ENCODE results near the gene IPMK. TPM values are rescaled to one million over a fixed set of nuclear protein-coding genes. Genes with fewer than 3 reads are reported as not detected.

Gene IPMK
- total and polyA plus RNA-seq, 9 of the 15 experiments (the other 6 are each of a cell fraction or from before 2014, with no cell fraction given), result 0.98 to 4.4 (median 2.7) TPM

- in situ Hi-C loops (cut with MboI) (no loop called here), intact Hi-C loops (cut with micrococcal nuclease) (no loop called here)
- DNase-seq (ENCODE audit: extremely low read depth in 1 of 4, low spot score in 3 of 4) (no peak), FAIRE-seq (no peak), ATAC-seq (no peak; the same call in 2 of the 3 replicates)
- no peak overlapping the region for H3K27ac ChIP-seq (ENCODE audit: extremely low read depth, low read depth, low read length)
- no peak overlapping the region for H2AFZ ChIP-seq (ENCODE audit: low read depth, low read length)
- WGBS (ENCODE audit: insufficient coverage, low coverage, missing lambda C conversion rate), result 91% methylated on average over 7 of the region's 7 CpGs
- H3K36me3 ChIP-seq (ENCODE audit: control insufficient read depth, insufficient read depth, low read length), result peaks cover 73% of the 10 kb centered on the region
- peaks cover 28% of the 10 kb centered on the region for H3K79me2 ChIP-seq (ENCODE audit: control insufficient read depth, insufficient read depth, low read length)
- H3K9me3 ChIP-seq (replicated peaks; ENCODE audit: control insufficient read depth, insufficient read depth, low read depth, low read length), result no peaks in the 10 kb centered on the region
- no TSS peak for BruUV-seq (replicated peaks)
- H3K27me3 ChIP-seq (ENCODE audit: control insufficient read depth in 2 of 2, insufficient read depth in 2 of 2, low read length in 2 of 2), result no peaks in the 10 kb centered on the region
- H3K4me2 ChIP-seq (ENCODE audit: insufficient read depth, low read length), result no peak overlapping the region
- no peaks in the 10 kb centered on the region for H3K9me1 ChIP-seq (ENCODE audit: control insufficient read depth, insufficient read depth, low read length)
- H4K20me1 ChIP-seq (replicated peaks; ENCODE audit: control insufficient read depth, insufficient read depth, low read length), result no peaks in the 10 kb centered on the region
- H3K4me3 ChIP-seq, result no peak overlapping the region
- no peaks in the 10 kb centered on the region for H3K4me1 ChIP-seq (replicated peaks in 1 of 2; ENCODE audit: control insufficient read depth in 2 of 2, insufficient read depth in 2 of 2, low read length in 2 of 2)
- ChIA-PET POLR2A (no interaction called here), CTCF (ENCODE audit: low intra/inter-chr PET ratio) (no interaction called here)
- no peak overlapping the region for H3K9ac ChIP-seq (ENCODE audit: insufficient read depth in 1 of 2, low read depth in 2 of 2, low read length in 2 of 2)
- peak; percentile 37; the same call in 1 of the 2 replicates for TF ChIP-seq IRF9 (tag; IDR thresholded peaks at IDR 0.05)
- peak; percentile 62 for TF ChIP-seq CXXC5 (CRISPR knock-in tag; IDR thresholded peaks at IDR 0.05)
- peak; percentile 93 for TF ChIP-seq CEBPB (tag; IDR thresholded peaks at IDR 0.05)
- TF ChIP-seq GTF2A2 (tag; IDR thresholded peaks at IDR 0.05), result 0 out of 2 replicates have a peak, but pooled peaks have one; percentile 36
- TF ChIP-seq ATF4 (CRISPR knock-in tag; IDR thresholded peaks at IDR 0.05), result peak; percentile 56; the same call in 1 of the 2 replicates
- peak; percentile 34; the same call in 1 of the 2 replicates for TF ChIP-seq BACH1 (tag; IDR thresholded peaks at IDR 0.05)
- TF ChIP-seq ZNF197 (CRISPR knock-in tag; IDR thresholded peaks at IDR 0.05; ENCODE audit: low read depth), result no peak
- no peak for TF ChIP-seq ZMIZ1 (IDR thresholded peaks at IDR 0.05; ENCODE audit: low read depth in 2 of 2, low read length in 2 of 2)
- TF ChIP-seq SRSF3 (IDR thresholded peaks at IDR 0.05; ENCODE audit: insufficient read depth, low read length), result no peak
- peak; percentile 63 for TF ChIP-seq SMAD4 (CRISPR knock-in tag; conservative IDR thresholded peaks at IDR 0.05)
- TF ChIP-seq JUND (IDR thresholded peaks at IDR 0.05; ENCODE audit: borderline replicate concordance, low read depth, low read length), result peak; percentile 32; the same call in 1 of the 2 replicates
- TF ChIP-seq JUND (tag; IDR thresholded peaks at IDR 0.05; ENCODE audit: borderline replicate concordance, low read depth, low read length), result no peak
- TF ChIP-seq ZFPM2 (CRISPR knock-in tag; IDR thresholded peaks at IDR 0.05), result no peak
- TF ChIP-seq TRIM24 (IDR thresholded peaks at IDR 0.05), result peak; percentile 55 to 80; a peak in 2 of 4 replicates
- TF ChIP-seq ATF3 (IDR thresholded peaks at IDR 0.05), result peak; percentile 89
- TF ChIP-seq ATF3 (CRISPR knock-in tag; conservative IDR thresholded peaks at IDR 0.05), result no peak
Measured at GRCh38 chr10:58278274-58278961, 10.7 kb upstream of the IPMK start.
